Measurements from ENCODE around the gene GRIK4.
"Not testable (repeated sequence)": the region's sequence is repeated elsewhere in the genome, so short reads cannot be mapped to it uniquely, and the experiment has no call there.

The GRIK4 gene, protein sequence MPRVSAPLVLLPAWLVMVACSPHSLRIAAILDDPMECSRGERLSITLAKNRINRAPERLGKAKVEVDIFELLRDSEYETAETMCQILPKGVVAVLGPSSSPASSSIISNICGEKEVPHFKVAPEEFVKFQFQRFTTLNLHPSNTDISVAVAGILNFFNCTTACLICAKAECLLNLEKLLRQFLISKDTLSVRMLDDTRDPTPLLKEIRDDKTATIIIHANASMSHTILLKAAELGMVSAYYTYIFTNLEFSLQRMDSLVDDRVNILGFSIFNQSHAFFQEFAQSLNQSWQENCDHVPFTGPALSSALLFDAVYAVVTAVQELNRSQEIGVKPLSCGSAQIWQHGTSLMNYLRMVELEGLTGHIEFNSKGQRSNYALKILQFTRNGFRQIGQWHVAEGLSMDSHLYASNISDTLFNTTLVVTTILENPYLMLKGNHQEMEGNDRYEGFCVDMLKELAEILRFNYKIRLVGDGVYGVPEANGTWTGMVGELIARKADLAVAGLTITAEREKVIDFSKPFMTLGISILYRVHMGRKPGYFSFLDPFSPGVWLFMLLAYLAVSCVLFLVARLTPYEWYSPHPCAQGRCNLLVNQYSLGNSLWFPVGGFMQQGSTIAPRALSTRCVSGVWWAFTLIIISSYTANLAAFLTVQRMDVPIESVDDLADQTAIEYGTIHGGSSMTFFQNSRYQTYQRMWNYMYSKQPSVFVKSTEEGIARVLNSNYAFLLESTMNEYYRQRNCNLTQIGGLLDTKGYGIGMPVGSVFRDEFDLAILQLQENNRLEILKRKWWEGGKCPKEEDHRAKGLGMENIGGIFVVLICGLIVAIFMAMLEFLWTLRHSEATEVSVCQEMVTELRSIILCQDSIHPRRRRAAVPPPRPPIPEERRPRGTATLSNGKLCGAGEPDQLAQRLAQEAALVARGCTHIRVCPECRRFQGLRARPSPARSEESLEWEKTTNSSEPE

DNA sequence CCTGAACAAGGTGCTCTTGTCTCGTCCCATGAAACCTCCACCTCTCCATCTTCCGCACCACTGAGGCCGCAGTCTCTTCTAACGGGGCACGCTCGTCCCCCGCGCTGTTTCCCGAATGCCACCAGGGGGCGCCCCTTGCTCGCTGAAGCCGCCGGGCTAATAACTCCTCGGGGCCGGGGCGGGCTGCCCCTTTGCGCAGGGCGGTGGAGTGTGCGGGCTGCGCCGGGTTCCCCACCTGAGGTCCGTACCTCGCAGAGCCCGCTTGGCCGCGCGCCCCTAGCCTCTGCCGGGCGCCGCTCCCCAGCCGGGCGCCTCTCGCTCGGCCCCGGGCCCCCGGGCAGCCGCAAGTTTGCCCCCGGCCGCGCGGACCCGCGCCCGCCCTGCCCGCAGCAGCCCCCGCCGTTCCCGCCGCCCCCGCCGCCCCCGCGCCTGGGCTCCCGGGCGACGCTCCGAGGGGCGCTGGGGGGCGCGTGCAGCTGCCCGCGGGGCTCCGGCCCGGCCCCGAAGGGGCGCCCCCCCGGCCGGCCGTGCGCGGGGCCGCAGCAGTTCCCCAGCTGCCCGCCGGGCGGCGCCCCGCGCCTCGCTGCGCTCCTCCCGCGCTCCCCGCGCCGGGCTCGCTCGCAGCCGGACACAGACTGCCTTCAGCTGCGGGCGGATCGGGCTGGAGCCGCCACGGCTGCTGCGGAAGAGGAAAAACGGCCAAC lies at the start of gene GRIK4:
GRIK4 (plus strand) TSS at position 633 of the 704 bp plus-strand sequence. CDS start 148,571 bp downstream, outside the sequence.
- DNase-seq (ENCODE audit: low read depth) = peak; percentile 80

DNA sequence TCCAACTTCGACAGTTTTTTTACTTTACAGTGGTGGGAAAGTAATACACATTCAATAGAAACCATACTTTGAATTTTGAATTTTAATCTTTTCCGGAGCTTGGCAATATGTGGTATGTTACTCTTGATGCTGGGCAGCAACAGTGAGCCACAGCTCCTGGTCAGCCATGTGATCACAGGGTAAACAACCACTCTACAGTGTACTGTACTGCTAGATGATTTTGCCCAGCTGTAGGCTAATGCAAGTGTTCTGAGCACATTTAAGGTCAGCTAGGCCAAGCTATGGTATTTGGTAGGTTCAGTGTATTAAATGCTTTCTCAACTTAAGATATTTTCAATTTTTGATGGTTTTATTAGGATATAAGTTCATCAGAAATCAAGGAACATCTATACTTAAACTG lies 48.7 kb upstream of the GRIK4 start:
- DNase-seq (ENCODE audit: low read depth) = no peak

DNA sequence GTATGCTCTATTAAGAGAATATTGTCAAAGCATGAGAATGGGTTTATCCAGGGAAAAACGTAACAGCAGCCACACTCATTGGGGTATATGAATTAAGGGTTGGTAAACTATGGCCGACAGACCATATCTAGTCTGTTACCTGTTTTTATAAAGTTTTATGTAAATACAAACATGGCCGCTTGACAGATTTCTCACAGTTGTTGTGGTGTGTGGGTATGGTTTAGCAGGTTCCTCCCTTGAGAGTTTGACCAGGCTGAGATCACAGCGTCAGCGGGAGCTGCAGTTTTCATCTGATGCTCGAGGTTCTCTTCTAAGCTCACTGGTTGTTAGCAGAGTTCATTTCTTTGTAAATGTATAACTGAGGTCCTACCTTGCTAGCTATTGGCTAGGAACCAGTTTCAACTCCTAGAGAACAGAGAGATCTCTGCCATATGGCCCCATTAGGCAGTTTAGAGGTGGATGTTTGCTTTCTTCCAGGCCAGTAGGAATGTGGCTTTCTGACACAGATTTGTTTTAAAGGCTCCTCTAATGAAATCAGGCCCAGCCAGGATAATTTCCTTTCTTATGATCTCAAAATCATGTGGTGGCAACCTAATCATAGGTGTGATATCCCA lies 45.5 kb upstream of the GRIK4 start:
- no peak for DNase-seq (ENCODE audit: low read depth)

DNA sequence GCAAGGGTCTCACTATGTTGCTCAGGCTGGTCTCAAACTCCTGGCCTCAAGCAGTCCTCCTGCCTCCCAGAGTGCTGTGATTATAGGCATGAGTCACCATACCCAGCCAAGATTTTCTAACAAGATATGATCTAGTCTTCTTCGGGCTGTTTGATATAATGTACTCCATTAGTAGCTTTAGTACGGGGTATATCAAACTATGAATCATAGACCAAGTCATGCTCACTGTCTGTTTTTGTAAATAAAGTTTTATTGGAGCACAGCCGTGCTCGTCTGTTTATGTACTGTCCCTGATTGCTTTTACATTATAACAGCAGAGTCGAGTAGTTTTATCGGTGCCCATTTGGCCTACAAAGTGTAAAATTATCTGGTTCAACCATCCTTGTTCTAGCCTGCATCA lies 43.9 kb upstream of the GRIK4 start:
- DNase-seq (ENCODE audit: low read depth) = no peak

DNA sequence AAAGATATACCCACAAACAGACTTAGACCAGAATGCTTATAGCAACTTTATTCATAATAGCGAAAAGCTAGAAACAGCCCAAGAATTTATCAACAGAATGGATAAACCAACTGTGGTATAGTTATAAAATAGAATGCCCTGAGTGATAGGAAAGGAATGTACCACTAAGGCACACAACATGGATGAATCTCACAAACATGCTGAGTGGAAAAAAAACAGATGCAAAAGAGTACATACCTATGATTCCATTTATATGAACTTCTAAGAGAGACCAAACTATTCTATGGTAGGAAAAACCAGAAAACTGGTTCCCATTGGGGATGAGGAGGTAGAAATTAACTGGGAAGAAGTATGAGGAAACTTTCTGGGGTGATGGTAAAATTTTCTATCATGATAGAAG lies 40.4 kb upstream of the GRIK4 start:
- DNase-seq (ENCODE audit: low read depth) = no peak

DNA sequence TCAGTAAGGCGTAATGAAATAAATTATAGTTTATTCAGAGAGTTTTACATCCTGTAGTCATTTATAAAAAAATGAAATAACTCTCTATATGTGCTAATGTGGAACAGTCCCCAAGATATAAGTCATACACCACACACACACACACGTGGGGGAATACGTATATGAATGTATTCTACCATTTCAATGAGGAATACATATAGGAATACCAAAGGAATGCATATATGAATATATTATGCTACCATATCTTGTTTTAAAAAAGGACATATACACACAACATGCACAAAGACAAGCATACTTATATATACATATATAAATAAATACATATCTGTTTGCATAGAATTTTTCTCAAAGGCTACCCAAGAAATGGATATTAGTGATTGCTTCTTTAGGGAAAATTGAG lies 39.6 kb upstream of the GRIK4 start:
- no peak for DNase-seq (ENCODE audit: low read depth)

DNA sequence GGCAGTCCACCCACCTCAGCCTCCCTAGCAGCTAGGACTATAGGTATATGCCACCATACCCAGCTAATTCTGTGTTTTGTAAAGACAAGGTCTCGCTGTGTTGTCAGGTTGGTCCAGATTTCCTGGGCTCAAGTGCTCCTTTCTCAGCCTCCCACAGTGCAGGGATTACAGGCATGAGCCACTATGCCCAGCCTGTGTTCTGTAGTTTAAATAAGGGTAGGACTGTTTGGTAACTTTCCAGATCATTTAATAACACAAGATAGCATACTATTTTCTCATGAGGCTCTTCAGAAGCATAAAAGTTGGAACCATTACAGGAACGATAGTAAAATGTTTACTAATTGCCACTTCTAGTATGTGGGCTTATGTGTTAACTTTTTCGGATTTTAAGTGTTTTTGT lies 38.0 kb upstream of the GRIK4 start:
- DNase-seq (ENCODE audit: low read depth) = no peak

DNA sequence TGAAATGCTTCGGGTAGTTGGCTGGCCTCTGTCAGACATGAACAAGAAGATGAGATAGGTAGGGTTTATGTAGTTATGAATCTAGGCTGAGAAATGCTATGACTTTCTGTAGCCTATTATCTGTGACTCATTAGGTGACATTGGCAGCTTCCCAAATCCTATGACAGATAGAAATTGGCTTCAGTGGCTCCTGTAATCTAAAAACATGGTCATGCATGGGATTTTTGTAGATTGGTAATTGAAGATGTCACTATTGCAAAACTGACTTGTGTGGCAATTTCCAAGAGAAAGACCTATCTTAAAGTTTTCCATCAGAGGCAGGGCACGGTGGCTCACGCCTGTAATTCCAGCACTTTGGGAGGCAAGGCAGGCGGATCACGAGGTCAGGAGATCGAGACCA lies 29.4 kb upstream of the GRIK4 start:
- no peak for DNase-seq (ENCODE audit: low read depth)

DNA sequence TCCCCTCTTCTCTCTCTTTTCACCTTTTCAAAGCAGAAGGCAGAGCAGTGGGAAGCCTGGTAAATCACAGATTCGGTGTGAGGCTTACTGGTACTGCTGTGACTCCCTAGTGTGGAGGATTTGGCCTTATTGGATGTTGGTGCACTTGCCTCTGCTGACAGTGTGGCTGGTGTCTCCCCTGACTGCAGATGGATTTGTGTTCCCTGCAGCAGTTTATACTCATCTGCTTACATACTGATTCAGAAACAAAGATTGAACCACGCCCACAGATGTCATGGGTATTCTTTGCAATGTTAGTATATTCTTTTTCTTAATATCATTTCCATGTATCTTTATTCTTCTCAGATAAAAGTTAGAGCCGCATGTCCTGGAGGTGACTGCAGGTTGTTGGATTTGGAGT lies 26.8 kb upstream of the GRIK4 start:
- DNase-seq (ENCODE audit: low read depth) = no peak

DNA sequence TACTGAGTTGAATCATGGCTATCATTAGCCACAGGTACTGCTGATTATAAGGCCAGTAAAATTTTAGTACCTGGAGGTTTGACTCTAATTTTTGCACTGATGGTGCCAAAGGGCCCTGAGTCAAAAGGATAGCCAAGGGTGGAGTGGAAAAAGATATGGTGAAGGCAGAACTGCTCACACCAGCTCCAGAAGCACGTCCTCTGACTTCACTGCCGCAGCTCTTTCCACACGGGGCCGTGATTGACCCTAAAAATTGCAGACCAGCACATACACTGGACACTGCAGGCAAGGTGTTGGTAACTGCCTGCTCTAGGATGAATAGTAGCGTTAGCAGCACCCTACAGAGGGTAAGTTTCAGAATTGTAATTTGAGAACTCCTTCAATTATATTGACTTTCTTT lies 25.4 kb upstream of the GRIK4 start:
- DNase-seq (ENCODE audit: low read depth) = no peak

DNA sequence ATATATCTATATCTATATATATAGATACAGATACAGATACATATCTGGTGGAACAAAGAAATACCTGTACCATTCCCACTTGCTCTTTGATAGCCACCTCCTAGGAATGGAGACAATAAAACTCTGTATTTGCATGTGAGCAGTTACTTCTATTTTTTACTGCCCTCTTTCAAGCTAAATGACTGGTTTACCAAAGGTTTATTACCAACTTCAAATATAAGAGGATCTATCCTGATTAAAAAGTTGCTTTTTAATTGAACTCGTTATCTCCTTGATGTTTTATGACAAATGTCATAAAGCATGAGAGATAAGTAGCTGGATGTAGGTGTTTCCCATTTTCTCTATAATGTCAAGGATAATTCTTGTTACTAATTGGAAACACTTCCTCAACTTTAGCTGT lies 21.7 kb upstream of the GRIK4 start:
- no peak for DNase-seq (ENCODE audit: low read depth)

DNA sequence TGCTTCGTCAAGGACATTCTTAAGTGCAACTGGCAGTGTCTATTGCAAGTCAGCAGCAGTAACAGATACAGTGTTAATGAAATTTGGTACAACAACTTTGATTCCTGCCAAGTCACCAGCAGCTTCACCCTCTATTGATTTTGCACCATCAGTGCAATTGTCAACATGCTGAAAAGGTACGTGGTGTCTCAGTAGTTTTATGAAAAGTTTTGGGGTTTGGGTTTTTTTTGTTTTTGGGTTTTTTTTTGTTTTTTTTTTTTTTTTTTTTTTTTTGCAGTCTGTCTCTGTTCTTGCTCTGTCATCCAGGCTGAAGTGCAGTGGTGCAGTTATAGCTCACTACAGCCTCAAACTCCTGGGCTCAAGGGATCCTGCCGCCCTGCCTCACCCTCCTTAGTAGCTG lies 19.1 kb upstream of the GRIK4 start:
- no peak for DNase-seq (ENCODE audit: low read depth)

DNA sequence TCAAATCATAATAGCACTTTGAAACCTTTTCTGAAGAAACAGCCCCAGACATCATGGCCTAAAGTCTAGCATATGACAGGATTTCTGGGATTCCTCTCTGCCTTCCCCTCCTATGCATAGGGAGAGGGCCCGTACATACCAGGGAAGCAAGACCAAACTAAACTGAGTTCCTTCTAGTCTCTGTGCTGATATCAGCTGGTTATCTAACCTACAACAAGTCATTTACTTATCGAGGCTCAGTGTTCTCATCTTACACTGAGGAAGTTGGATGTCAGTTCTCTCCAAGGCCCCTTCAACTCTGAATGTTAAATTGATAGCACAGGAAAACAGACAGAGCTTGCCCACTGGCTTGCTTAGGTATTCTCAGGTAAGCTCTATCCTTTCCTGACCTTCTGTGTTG lies 17.0 kb upstream of the GRIK4 start:
- DNase-seq (ENCODE audit: low read depth) = no peak

DNA sequence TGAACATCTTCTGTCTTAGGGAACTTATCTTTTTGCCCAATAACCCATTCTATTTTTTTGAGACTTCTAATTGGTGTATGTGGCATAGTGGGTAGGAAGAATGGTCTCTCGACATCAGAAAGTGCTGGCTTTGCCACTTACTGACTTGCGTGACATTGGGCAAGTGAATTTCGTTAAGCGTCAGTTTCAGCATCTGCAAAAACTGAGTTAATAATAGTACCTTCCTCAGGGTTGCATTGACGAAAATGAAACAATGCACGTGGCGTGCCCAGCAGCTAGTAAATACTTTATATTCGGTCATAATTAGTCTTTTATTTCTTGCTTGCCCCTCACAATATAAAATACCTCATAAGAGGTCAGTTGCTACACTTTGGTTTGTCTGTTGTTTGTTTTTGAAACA lies 12.5 kb upstream of the GRIK4 start:
- DNase-seq (ENCODE audit: low read depth) = no peak

DNA sequence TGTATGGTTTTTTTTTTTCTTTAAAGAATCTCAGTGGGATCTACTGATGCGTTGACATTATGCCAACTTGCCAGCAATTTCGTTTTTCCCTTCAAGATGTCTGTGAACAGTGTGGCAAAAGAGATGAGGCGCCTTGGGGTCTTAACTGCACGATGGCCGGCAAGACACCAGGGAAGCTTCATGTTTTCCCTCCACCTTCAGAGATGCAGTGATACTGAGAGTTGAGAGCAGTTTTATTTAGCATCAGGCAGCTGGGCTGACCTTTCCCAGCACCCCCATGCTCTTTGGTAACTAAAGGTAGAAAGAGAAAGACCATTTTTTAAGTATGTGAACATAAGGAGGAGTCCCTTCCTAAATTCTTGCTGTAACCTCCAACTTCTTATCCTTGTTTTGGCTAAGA lies 11.7 kb upstream of the GRIK4 start:
- no peak for DNase-seq (ENCODE audit: low read depth)

DNA sequence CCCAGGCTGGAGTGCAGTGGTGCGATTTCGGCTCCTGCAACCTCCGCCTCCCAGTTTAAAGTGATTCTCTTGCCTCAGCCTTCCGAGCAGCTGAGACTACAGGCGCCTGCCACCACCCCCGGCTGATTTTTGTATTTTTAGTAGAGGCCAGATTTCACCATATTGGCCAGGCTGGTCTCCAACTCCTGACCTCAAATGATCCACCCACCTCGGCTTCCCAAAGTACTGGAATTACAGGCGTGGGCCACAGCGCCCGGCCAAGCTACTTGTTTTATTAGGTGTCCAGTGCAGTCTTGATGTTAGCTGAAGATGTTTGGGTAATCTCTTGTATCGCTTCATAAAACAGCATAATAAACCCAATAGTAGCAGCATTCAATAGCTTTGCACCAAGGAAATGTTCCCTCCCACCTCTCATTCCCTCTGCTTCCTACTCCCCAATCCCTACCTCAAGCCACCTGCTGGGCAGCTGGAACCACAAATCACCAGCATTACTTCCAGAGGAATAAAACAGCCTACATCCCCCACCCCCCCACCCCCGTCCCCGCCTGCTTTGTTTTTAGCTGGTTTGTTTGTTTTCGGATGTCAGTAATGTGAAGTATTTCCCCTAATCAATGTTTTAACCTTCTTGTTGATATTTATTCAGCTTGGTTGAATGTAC lies 11.0 kb upstream of the GRIK4 start:
- no peak for DNase-seq (ENCODE audit: low read depth)

DNA sequence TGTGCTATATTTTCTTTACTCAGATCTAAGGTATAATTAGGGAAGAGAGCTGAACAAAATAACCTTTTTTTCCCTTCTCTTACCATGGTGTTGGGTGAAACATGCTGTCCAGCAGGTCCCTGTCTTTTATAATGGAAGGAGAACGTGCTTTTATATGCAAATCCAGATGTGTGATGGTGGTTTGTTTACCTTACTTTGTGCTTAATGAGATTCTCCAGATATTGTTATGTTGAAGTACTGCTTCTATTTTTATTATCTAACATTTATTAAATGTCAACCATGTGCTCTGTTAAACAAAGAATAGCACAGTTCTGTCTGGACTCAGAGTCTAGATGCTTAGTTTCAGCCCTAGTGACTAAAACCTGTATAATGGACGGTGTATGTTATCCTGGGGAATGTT lies 10.1 kb upstream of the GRIK4 start:
- DNase-seq (ENCODE audit: low read depth) = no peak

DNA sequence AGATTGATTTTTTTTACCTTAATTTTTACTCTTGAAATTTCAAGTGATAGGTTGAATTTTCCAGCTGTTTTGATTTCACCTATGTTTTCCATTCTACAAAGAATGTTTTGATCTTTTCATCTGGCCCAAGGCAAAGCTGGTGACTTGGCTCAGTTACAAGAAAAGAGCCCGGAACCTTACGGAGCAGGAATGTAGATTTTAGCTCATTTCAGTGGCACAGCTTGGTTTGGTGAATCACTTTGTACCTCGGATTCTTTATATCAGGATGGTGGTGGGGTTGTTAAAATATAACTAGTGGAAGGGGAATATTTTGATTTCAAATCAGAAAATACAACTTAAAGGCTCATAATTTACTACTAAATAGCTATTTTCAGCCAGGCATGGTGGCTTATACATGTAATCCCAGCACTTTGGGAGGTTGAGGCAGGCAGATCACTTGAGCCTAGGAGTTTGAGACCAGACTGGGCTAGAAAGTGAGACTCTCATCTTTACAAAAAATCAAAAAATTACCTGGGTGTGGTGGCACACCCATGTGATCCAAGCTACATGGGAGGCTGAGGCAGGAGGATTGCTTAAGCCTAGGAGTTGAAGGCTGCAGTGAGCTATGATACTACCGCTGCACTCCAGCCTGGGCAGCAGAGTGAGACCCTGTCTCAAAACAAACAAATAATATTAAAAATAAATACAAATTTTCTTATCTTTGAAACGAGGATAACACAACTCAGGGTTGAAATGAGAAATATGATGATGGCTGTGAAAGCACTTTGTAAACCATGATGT lies 9.4 kb upstream of the GRIK4 start:
- no peak for DNase-seq (ENCODE audit: low read depth)

DNA sequence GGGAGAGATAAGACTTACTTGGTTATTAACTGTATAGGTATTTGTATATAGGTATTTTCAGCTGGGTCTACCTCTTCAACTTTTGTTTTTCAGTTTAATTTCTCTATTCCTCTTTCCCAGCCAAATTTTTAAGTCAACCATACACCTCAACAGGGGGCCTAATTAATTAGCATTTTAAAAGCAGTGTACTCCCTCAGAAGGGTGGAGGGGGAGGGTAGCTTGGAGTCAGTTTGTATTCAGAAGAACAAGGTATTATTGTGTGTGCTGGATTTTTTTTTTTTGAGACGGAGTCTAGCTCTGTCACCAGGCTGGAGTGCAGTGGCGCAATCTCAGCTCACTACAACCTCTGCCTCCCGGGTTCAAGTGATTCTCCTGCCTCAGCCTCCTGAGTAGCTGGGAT lies 8.0 kb upstream of the GRIK4 start:
- DNase-seq (ENCODE audit: low read depth) = not testable (repeated sequence)

DNA sequence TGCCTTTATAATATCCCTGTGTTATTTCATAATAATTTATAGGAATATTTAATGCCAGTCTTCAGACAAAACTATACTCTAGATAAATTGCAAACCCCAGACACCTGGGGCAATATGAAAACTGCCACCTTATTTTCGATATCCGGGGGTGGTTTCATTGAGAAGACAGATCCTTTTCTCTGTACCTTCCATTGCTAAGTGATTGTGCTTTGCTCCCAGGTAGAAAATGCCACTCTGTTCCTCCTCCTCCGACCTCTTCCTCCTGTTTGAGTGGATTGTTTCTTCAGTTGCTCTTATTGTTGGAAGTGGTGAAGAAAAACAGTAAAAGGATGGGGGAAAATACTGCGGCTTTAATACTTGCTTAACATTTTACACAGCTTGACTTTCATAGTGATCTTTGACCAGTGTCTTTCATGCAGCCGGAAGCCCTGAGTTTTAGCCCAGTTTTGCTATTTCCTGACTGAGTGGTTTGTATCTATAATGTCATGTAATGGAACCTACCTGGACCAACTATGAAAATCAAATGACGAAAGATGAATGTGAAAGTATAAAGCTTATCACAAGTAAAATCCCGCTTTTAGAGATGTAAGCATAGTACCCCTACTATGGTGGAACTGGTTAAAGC lies 5.6 kb upstream of the GRIK4 start:
- no peak for DNase-seq (ENCODE audit: low read depth)
